GM21526 (cell line): ENCODE results near the gene ADAT2.

Source experiments
- ATAC-seq: cut with Tn5 transposase; IDR thresholded peaks from one replicate; pipeline ENCODE4 v1.9.1; 2021; ENCODE audit warnings: moderate library complexity; ENCODE audit not compliant: unreplicated experiment, low FRiP score

The ADAT2 gene

DNA sequence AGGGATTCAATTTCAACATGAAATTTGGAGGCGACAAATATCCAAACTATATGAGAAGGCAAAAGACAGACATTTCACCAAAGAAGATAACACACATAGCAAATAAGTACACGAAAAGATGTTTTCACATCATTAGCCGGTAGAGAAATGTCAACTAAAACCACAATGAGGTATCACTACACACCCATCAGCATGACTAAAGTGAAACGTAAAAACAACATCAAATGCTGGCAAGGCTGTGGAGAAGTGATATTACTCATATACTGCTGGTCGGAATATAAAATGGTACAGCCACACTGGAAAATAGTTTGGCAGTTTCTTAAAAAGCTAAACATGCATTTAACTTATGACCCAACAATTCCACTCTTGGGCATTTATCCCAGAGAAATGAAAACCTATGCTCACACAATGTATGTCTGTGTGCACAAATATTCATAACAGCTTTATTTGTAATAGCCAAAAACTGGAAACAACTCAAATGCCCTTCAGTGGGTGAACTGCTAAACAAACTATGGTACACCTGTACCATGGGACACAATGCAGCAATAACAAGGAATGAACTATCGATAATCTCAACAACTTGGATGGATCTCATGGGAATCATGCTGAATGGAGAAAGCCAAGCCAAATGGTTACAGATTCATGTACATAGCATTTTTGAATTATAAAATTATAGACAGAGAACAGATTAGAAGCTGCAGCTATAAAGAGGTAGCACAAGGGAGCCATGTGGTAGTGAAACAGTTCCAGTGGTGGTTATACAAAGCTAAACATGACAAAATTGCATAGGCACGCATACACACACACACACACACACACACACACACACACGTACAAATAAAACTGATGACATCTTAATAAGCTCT, 8.6 kb downstream of the ADAT2 start:
- ATAC-seq: no peak

DNA sequence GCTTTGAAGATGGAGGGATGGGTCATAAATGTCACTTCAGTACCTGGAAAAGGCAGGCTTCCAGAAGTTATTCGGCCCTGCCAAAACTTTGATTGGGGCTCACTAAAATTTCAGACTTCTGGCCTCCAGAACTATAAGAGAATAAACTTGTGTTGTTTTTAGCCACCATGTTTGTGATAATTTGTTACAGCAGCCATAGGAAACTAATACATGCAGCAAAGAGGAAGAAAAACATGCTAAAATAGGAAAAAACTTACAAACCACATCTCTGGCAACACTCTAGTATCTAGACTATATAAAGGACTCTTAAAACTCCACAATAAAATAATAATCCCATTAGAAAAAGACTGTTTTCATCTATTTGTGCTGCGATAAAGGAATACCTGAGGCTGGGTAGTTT, 9.5 kb downstream of the ADAT2 start:
- ATAC-seq: no peak

GRCh38 chr6:143432588-143432987, 17.9 kb downstream of the ADAT2 start:
- ATAC-seq: no peak

DNA sequence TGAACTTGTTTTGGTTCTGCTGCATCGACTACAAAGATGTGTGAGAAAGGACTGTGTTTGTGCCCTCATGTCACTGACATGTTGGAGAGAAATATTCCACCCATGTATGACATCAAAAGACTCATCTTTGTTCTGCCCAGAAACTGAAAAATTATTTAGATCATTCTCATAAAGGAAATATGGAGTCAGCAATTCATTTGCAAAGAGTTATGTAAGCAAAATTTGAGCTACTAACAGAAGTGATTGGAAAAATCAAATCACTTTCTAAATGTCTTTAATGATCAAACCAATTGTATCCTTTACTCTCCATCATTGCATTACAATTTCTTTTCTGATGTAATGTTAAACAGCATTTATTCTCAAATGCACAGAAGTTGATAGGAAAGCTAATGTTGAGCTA, 19.3 kb downstream of the ADAT2 start:
- ATAC-seq: no peak

DNA sequence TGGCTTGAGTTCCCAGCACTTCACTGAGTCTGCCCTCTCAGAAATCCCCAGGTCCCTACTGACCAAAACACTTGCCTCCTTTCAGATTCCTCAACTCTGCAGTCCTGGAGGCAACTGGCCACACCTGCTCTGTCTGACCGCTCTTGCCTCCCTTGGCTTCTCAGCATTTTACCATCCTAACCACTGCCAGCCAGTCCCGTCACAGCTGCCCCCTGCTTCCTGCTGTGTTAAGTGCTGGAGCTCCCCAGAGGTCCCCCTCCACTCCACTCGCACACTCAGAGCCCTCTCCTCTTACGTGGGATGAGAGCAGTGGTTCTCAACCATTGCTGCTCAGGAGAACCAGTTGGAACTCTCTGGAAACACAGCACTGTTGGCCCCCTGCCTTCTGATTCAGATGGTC, 20.5 kb downstream of the ADAT2 start:
- ATAC-seq: no peak

- ATAC-seq: peak; percentile 99
Observed at GRCh38 chr6:143427109-143427817, 23.2 kb downstream of the ADAT2 start.

GRCh38 chr6:143426026-143426425, 24.5 kb downstream of the ADAT2 start:
- ATAC-seq: no peak

DNA sequence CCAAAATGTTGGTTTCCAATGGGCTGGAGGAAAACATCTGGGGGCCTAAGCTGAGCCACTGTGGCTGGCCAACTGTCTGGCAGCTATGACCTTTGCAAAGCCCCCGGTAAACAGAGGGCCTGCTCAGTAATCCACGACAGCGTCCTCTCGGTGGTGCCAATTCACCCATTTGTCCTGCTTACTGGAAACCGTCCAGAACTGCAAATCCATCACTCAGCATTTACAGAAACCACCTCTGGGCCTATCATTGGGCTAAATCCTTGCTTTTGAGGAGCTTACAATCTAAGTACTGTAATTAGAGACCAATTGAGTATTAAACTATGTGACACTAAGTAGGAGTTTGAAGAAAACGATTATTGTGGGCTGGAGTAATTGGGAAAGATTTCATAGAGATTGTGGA, 31.0 kb downstream of the ADAT2 start:
- no peak for ATAC-seq

- no peak for ATAC-seq
Observed at GRCh38 chr6:143414769-143415168, 35.7 kb downstream of the ADAT2 start.

DNA sequence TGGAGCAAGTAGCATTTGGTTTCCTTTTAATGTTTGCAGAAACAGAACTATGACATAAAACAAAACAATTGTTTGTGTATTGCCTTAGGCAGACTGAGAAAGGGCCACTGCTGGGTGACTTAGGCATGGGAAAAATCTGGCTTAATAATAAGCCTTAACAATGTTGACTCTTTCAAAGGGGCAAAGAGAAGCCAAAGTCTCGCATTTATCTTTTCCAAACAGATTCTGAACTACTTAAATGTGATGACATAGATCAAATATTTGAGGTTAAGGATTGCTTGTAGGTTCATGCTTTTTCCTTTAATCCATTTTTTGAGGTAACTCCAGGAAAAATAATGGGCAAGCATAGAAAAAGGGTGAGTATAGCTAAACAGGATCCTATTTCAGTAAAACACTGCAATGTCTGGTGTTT, 39.6 kb downstream of the ADAT2 start:
- ATAC-seq: no peak

- no peak for ATAC-seq
Observed at GRCh38 chr6:143408787-143409162, 41.7 kb downstream of the ADAT2 start.

DNA sequence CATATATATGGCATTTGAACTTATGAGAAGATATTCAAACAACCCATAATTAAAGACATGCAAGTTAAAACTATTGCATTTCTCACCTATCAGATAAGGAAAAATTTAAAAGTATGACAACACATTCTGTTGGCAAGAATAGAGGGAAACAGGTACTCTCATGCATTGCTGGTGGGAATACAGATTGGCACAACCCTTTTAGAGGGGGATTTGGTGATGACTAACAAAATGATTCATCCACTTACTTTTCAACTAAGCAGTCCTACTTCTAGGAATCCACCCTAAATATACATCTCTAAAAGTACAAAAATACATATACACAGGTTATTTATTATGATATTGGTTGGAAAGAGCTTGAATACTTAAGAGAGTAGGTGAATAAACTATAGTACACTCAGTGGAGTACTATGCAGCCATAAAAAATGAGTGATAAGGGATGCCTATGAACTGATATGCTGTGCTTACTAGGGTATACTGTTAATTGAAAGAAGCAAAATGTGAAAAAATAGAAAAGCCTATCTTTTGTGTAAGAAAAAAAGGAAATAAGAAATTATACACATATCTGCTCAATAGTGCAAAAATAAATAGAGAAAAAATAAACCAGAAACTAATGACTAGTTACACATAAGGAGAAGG, 42.2 kb downstream of the ADAT2 start:
- ATAC-seq: no peak

GRCh38 chr6:143406673-143407072, 43.8 kb downstream of the ADAT2 start:
- ATAC-seq: peak; percentile 65

GRCh38 chr6:143405373-143406154, 44.9 kb downstream of the ADAT2 start:
- no peak for ATAC-seq

GRCh38 chr6:143402721-143403336, 47.7 kb downstream of the ADAT2 start:
- no peak for ATAC-seq

DNA sequence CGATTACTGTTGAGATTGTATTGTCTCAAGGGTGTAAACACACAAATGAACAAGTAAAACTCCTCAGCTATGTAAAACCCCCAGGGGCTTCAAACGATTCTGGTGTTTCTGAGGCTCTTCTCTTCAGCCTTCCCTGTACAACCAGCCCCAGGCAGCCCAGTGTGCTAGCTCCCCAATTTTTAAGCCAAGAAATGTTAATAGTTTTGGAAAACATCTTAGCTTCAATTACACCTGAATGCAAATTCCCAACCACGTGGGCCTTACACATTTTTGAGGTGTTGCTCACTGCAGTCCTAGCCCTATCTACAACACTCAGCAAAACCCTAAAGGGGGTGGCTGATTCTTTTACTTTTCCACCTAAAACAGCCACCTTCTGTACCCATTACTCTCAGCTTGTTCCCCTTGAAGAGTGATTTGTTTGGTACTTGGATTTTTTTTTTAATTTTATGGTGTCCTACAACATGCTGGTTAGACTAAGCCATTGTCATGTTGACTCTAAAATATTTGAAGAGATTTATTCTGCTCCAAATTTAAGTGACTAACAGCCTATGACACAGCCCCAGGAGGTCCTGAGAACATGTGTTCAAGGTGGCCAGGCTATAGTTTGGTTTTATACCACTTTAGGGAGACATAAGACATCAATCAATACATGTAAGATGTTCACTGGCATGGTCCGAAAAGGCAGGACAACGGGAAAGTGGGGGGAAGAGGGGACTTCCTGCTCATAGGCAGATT, 48.7 kb downstream of the ADAT2 start:
- ATAC-seq: no peak

DNA sequence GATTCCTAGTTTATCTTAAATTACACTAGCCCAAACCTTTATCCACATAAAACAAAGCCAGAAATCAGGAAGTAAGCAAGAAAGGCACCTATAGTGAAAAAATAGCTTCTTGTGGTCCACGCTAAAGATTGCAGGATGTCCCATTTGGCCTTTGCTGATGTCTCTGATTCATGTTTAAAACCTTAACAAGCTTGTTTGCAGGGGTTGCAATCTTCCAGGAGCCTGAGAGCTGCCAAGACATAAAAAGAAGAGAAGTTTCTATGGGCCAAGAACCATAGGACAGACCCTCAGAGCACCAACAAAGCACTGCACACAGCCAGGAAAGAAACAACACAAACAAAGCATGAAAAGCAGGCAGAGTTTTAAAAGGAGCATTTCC, 49.4 kb downstream of the ADAT2 start:
- ATAC-seq: no peak

DNA sequence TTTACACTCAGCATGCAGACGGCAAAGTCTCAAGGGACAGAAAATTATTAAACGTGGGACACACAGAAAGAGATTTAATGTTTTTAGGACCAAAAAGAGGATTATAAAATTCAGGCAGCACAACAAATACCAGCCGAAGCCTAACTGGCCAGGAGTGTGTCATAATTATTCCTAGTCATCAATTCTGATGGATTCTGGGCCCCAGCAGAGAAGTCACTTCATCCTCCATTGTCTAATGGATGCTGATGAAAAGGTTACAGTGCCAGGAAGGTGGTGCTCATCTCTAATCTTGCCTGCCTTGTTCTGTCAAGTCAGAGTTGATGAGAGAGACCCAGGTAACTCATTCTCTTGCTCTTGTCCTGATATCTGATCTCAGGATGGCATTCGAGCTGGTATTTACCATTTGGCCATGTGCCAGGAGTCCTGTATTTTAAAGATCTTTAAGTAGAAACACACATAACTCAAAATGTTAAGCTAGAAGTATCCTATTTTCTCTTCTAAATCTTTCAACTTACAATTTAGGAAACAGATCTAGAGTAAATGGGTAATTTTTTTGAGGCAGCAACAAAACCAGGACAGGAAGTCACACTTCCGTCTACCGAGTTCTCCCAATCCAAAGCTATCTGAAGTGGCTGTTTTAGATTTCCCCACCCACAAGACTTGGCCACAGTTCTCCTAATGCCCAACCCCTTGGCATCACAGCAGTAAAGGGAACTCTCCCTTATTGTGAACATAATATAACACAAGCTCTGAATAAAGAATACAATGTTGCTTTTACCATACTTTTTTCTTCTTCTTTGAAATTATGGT, 50.0 kb downstream of the ADAT2 start:
- ATAC-seq: no peak

DNA sequence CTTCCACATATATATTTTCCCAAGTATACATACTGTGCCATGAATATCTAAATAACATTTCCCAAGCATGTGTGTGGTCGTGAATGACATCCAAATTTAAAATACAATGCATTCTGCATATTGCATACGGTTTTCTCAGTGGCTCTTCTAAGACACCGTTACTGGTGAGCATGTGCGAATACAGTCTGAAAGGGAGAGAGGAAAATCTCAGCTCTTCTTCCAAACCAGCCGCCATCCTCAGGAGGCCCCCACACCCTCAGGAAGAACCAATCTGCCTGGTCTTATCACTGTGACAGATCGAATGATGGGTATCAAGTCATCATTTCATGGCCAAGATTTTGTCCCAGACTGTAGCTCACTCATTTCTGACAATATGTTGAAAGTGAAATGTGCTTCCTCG, 50.7 kb downstream of the ADAT2 start:
- no peak for ATAC-seq
